Suppressor macrophage treated with lipopolysaccharide for 4 hours (primary cell): ENCODE measurements around the gene ABTB2.

Experiments used
- DNase-seq: peaks from one replicate; pipeline ENCODE4 v3.0.0-alpha.2; 2020

Gene ABTB2

DNA sequence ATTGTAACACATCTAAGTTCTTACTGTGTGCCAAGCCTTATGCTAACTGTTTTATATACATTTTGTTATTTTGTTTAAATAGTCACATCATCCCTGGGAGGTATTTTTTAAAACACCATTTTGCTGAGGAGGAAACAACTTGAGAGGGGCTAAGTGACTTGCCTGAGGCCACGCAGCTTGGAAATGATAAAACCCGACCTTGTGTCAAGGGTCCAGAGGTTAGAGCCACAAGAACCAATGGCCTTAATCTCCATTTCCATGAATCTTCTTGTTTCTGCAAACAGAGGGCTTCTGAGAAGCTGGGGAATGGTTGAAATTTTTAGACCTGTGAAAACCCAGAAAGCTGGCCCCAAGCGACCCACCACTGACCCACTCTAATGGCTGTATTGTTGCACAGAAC lies 16.7 kb downstream of the ABTB2 start:
- DNase-seq, result no peak

GRCh38 chr11:34340653-34341052 lies 17.2 kb downstream of the ABTB2 start:
- no peak for DNase-seq

DNA sequence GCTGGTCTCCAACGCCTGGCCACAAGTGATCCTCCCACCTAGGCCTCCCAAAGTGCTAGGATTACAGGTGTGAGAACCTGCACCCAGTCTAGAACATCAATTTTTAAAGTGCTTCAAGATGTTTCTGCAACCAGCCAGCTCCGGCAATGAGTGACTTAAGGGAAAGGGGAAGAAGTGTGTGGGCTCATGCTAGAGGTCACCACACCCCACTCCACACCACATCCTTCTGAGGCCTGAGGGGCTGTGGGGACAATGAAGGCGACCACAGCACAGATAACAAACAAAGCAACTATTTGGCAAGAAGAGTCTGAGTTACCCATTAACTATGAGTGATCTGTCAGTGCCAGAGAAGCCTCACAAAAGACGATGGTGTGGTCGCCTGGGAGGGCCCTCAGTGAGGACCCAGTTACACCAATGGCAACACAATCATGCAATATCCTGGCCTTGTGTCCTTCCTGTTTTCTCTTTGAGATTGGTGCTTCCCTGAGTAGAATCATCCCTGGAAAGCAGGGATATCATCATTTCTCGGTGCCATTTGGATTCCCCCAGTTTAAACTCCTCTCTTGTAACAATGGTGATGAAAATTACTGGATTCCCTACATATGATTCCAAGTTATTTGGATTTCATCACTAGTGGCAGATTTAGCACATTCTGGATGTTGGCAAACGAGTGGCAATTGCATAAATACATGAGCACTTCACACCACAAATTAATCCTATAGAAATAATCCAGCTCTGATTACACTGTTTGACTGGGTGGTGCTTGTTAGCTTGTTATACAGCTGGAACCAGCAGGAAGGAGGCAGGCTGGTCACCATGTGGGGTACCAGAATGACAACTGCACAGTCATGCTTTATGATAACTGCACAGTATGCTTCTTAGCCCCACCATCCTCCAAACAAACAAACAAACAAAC lies 18.4 kb downstream of the ABTB2 start:
- DNase-seq, result peak; percentile 65

GRCh38 chr11:34337016-34337415 lies 20.8 kb downstream of the ABTB2 start:
- no peak for DNase-seq

DNA sequence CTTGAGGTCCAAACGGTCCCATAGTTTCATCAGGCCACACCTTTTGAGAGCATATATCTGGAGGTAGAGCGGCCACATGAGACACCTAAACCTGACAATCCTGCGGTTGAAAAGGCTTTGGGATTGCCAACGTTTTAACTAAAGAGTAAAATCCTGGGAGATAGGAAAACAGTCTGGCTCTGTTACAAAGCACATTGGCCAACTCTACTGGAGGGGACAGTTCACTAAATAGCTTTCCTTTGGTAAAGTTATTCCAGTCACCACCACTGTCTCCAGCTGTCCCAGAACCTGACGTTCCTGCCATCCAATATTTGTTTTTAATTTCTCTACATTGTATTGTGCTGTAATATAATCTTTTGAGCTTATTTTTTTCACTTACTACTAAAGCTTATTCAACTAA lies 22.0 kb downstream of the ABTB2 start:
- no peak for DNase-seq

- peak; percentile 57 for DNase-seq
Measured at GRCh38 chr11:34335331-34335730, 22.5 kb downstream of the ABTB2 start.

DNA sequence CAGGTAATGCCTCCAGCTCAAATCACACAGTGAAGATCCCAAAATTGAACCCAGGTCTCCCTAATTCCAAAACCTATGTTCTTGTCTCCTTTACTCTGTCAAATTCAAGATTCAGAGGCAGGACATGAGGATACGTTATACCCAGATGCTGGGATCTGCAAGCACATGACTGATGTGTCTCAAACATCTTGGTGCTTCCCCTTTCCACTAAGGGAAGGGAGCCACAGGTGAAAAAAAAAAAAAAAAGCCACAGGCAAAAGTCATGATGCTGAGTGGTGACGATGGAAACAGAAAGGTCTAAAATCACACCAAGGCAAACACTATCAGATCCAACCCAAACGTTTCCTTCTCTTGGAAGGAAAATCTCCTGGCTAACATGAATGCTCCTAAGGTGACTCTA lies 24.0 kb downstream of the ABTB2 start:
- DNase-seq, result no peak

GRCh38 chr11:34332524-34332923 lies 25.3 kb downstream of the ABTB2 start:
- no peak for DNase-seq

DNA sequence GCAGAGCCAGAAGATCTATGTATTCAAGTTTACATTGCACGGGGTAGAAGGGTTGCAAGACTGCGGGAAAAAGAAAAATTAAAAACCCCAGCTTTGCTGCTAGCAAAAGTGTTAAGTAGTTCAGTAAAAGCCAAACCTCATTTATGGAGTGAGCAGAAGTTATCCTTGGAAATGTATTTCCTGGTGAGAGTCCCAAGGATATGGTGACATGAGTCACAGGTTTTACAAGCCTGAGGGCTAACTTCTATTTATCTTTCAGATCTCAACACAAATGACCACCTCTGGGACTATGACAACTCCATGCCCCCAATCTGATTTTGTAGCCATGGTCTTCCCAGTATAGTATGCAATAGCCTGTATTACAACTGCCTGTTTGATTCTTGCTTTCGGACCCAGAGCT lies 26.1 kb downstream of the ABTB2 start:
- DNase-seq, result no peak

GRCh38 chr11:34331329-34331728 lies 26.5 kb downstream of the ABTB2 start:
- no peak for DNase-seq

DNA sequence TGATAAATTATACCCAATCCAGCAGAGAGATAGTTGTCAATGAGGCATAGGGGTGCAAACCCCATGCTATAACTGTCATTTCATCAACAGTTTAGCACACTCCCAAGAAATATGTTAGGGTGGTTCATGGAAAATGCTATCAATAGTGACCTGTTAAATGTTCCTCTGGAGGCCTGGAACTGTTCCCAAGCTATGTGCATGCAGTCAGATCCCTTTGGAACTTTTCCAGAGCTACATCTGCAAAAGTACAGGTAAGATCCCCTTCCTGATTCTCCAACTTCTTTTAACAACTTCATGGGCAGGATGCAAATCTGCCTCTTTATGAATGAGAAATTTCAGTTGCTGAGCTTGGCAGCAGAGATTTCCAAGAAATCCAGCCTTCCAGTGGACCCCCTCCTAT lies 27.2 kb downstream of the ABTB2 start:
- DNase-seq, result no peak

DNA sequence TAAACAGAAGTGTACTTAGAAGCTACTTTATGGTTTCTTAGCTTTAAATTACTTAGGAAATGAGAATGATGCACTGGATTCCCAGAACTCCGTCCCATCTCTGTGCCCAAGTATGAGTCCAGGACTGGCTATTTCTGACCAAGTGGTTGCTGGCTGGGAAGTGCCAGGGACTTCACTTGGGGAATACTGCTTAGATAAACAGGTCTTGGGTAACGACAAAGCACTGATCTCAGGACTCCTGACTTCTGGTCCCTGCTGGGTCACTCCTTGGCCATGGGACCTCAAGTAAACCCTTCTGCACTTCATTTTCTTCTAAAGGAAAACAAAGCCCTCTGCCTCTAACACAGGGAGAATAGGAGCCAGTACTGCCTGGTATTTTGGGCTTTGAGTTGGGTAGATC lies 27.9 kb downstream of the ABTB2 start:
- DNase-seq, result no peak

DNA sequence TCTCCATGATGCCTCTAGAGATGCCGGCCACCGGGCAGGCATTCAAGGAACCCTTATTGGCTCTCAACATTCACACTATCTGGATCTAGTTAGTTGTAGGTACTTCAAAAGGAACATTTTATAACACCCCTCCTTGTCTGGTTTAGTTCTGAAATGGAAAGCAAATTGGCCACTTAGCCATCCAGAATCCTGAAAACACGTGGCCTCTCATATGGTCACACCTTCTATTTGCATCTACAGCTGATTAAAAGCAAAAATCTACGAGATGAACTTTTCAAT lies 29.2 kb downstream of the ABTB2 start:
- no peak for DNase-seq

DNA sequence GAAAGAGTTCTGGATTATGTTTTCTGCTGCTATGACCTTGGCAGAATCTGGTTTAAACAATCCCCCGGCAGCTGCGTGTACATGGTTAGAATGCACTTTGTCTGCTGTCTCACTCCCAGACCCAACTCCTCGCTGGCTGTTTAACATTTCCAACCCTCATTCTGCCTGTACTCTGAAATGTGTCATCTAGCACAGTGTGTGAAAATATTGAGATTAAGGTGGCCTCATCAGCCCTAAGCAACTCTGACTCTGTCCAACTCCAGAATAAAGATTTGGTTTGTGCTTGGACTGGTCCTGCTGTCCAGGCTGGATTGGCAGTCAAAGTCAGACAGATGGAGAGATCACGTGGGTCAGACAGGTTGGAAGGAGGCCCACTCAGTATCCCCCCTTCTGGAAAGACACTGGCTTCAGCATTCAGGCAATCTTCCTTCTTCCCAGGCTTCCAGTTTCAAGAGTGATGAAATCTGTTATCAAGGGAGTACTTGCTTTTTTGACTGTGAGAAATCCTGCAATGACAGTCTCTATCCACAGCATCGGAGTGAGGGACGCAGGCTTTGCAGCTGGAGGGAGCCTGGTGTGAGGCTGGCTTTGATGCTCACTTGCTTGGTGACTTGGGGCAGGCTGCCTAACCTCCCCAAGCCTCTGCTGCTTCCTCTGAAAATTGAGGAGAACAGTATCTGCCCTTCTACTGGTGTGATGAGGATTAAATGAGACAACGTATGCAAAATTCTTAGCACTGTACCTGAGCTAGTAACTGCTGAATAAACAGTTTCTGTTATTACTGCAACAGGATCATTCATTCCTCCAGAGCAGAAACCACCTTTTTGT lies 29.8 kb downstream of the ABTB2 start:
- no peak for DNase-seq

DNA sequence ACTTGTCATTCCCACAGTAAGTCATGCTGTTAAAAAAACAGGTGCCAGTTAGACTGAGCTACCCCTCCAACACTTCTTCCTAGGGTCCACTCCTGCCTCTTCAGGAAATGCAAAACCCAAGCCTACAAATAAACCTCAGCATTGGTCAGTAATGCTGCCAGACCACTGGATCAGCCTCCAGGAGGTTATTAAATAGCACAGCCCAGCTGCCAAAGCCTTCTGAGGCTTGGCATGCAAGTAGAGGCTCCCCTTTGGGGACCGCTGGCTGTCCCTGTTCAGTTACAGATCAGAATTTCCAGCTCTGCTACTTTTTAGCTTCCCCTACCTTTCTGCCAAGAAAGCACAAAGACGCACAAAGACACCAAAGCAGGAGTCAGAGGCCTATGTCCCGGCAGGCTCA lies 33.3 kb downstream of the ABTB2 start:
- no peak for DNase-seq

GRCh38 chr11:34323601-34324000 lies 34.2 kb downstream of the ABTB2 start:
- DNase-seq, result no peak

- DNase-seq, result peak; percentile 53
Measured at GRCh38 chr11:34318111-34319037, 39.4 kb downstream of the ABTB2 start.

GRCh38 chr11:34317666-34318065 lies 40.1 kb downstream of the ABTB2 start:
- no peak for DNase-seq

DNA sequence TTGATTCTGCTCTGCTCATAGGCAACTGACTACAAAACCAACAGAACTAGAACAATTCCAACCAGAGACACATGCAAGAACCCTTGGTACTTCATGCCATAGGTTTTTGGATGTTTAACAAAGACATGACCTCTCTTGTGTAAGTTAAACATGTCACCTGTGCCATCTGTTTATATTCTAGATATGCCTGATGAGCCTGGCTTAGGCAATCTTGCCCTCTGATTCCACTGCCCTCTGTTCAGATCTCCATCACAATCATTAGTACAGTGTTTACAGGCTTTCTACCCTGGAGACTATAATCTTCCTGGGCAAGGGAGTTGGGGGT lies 40.8 kb downstream of the ABTB2 start:
- DNase-seq, result no peak

DNA sequence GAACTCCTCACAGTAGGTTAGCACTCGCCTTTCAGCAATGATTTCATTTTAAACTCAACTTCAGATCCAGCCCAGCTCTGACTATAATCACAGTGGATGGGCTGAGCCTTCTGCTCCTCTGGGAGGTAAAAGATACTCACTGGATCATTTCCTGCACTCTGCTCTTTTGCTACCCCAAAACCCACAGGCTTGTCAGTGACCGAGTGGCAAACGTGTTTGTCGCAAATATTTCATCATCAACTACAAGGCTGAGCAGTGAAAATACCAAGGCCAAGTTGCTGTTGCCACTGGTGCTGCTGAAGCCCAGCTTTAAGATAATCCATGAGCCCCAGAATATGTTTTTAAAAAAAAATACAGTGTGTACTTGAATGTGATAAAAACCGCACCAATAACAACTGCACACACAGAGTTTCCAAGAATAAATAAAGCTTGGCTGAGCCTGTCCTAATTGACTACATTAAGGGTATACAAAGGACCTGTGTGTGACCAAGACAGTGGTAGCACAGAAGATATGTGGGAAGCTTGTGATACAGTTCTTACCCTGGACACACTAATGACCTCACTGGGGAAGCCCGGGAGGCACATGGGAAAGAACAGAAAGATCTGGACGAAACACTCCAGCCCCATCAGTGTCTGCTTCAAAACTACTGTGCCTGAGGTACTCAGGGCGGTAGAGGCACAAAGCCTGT lies 41.3 kb downstream of the ABTB2 start:
- DNase-seq, result peak; percentile 78

GRCh38 chr11:34315394-34315793 lies 42.4 kb downstream of the ABTB2 start:
- DNase-seq, result no peak

DNA sequence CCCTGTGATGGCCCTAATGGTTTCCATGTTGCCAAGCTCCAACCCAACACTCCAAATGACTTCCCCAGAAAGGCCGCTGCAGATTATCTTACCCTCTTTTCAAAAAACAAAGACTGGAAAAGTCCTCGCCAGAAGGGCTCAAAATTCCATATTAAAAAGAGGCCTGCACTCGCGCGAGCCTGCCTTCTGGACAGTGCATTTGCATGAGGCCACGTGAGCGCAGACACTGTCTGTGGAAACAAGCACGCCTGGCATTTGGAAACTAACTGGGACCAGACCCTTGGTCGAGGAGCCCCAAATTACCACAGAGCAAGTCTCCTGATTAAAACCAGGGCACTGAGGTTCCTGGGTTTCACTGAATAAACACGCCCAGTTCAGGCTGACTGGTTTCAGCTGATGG lies 42.9 kb downstream of the ABTB2 start:
- no peak for DNase-seq

- DNase-seq, result no peak
Measured at GRCh38 chr11:34314176-34314575, 43.6 kb downstream of the ABTB2 start.
